ENCODE results near the gene PHF14. TPM values are rescaled to one million over a fixed set of nuclear protein-coding genes. Genes with fewer than 3 reads are reported as not detected.

The PHF14 gene
- total RNA-seq, 4 donors from 2014 or later: 18.5 to 30.6 (median 23.4) TPM

GRCh38 chr7:11170175-11170574 is 196.5 kb downstream of the PHF14 start:
- H3K4me3 ChIP-seq (ENCODE audit: low read depth, poor library complexity, severe bottlenecking): no peak overlapping the region
- intact Hi-C loops (cut with DNase I; ENCODE audit: low total_unique reads): no loop called here
- 13 to 25% methylated on average over 2 of the region's 2 CpGs for whole genome bisulfite sequencing, 2 donors
- no peak for TF ChIP-seq CTCF (IDR thresholded peaks at IDR 0.05)
- TF ChIP-seq POLR2A (IDR thresholded peaks at IDR 0.05): no peak
- no peak for DNase-seq (ENCODE audit: low spot score in 2 of 2)

GRCh38 chr7:11170863-11171568 is 197.3 kb downstream of the PHF14 start:
- intact Hi-C loops (cut with DNase I; ENCODE audit: low total_unique reads): no loop called here

GRCh38 chr7:11171569-11172192 is 198.0 kb downstream of the PHF14 start:
- intact Hi-C loops (cut with DNase I; ENCODE audit: low total_unique reads): no loop called here
- DNase-seq (ENCODE audit: low spot score in 2 of 2): no peak
- 79 to 80% methylated on average over 5 of the region's 5 CpGs for WGBS, 2 donors
- H3K4me3 ChIP-seq (ENCODE audit: low read depth, poor library complexity, severe bottlenecking): no peak overlapping the region
- TF ChIP-seq CTCF (IDR thresholded peaks at IDR 0.05): no peak
- TF ChIP-seq POLR2A (IDR thresholded peaks at IDR 0.05): no peak

More at GRCh38 chr7:11170863-11171568, 197.3 kb downstream of the PHF14 start:
- H3K4me3 ChIP-seq (ENCODE audit: low read depth, poor library complexity, severe bottlenecking): no peak overlapping the region
- no peak for TF ChIP-seq POLR2A (IDR thresholded peaks at IDR 0.05)
- TF ChIP-seq CTCF (IDR thresholded peaks at IDR 0.05): no peak
- DNase-seq (ENCODE audit: low spot score in 2 of 2): no peak
- 80 to 85% methylated on average over 4 of the region's 4 CpGs for WGBS, 2 donors

GRCh38 chr7:11172835-11173234 is 199.2 kb downstream of the PHF14 start:
- TF ChIP-seq POLR2A (IDR thresholded peaks at IDR 0.05) (no peak), CTCF (IDR thresholded peaks at IDR 0.05) (no peak)
- intact Hi-C loops (cut with DNase I; ENCODE audit: low total_unique reads): no loop called here
- no peak for DNase-seq (ENCODE audit: low spot score in 2 of 2)
- 92 to 94% methylated on average over 4 of the region's 4 CpGs for WGBS, 2 donors
- H3K4me3 ChIP-seq (ENCODE audit: low read depth, poor library complexity, severe bottlenecking): no peak overlapping the region

GRCh38 chr7:11175371-11175770 is 201.7 kb downstream of the PHF14 start:
- DNase-seq (ENCODE audit: low spot score in 2 of 2): no peak
- 80 to 81% methylated on average over 3 of the region's 3 CpGs for WGBS, 2 donors
- intact Hi-C loops (cut with DNase I; ENCODE audit: low total_unique reads): no loop called here
- no peak overlapping the region for H3K4me3 ChIP-seq (ENCODE audit: low read depth, poor library complexity, severe bottlenecking)
- TF ChIP-seq POLR2A (IDR thresholded peaks at IDR 0.05): no peak
- TF ChIP-seq CTCF (IDR thresholded peaks at IDR 0.05): no peak
